ENCODE measurements around the gene C20orf173.

DNA sequence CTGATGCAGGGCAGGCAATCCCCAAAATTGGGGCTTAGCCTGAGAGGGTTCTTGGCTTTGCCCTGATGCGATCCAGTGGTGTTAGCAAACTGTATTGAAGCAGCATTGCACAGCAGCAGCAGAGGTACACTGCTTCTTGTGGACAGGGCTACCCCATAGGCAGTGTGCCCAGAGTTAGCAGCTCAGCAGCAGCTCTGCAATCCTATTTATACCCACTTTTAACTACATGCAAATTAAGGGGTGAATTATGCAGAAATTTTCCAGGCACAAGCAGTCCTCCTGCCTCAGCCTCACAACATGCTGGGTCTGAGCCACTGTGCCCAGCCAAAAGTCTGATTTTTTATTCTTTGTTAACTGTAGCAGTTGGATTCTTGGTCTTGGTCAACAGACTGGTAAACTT is 3.8 kb downstream of the C20orf173 start:
- TF ChIP-seq, protein P1, sequence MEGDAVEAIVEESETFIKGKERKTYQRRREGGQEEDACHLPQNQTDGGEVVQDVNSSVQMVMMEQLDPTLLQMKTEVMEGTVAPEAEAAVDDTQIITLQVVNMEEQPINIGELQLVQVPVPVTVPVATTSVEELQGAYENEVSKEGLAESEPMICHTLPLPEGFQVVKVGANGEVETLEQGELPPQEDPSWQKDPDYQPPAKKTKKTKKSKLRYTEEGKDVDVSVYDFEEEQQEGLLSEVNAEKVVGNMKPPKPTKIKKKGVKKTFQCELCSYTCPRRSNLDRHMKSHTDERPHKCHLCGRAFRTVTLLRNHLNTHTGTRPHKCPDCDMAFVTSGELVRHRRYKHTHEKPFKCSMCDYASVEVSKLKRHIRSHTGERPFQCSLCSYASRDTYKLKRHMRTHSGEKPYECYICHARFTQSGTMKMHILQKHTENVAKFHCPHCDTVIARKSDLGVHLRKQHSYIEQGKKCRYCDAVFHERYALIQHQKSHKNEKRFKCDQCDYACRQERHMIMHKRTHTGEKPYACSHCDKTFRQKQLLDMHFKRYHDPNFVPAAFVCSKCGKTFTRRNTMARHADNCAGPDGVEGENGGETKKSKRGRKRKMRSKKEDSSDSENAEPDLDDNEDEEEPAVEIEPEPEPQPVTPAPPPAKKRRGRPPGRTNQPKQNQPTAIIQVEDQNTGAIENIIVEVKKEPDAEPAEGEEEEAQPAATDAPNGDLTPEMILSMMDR (IDR thresholded peaks at IDR 0.05 in 8 of 11, conservative IDR thresholded peaks at IDR 0.05 in 3 of 11) = no peak
- TF ChIP-seq POLR2AphosphoS5 (IDR thresholded peaks at IDR 0.05) = no peak
- TF ChIP-seq POLR2A (IDR thresholded peaks at IDR 0.05) = no peak

All from spleen (tissue), 7 donors.